ENCODE data around the gene EMC10.

Gene EMC10

DNA sequence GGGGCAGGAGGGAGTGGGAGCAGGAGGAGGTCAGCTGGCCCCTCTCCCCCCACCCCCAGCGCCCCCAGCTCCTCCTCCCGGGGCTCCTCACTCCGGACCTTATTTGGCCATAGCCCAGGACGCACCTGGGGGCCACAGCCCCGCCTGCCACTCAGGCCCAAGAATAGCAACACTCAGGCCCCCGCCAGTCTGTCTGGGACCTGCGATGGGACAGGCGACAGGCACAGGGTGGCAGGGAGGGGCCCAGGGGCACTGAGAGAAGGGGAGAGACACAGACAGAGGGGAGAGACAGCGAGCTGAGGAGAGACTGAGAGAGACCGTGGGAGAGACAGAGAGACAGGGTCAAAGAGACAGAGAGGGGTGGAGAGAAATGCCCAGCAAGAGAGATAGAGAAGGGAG, 24.4 kb downstream of the EMC10 start:
- no peak overlapping the region for H3K4me3 ChIP-seq
- H3K9me3 ChIP-seq: no peaks in the 10 kb centered on the region
- H3K27ac ChIP-seq: peak overlapping the region; percentile 60; the same call in 1 of the 2 replicates
- peak overlapping the region; percentile 91 for H3K4me2 ChIP-seq
- peak overlapping the region; percentile 53; the same call in 1 of the 2 replicates for H3K9ac ChIP-seq
- H3K4me1 ChIP-seq: peaks cover 29% of the 10 kb centered on the region
- H3K36me3 ChIP-seq: no peaks in the 10 kb centered on the region
- no peaks in the 10 kb centered on the region for H4K20me1 ChIP-seq
- no peaks in the 10 kb centered on the region for H3K27me3 ChIP-seq
- no peak for TF ChIP-seq Cebpa-rat (IDR thresholded peaks at IDR 0.05)

DNA sequence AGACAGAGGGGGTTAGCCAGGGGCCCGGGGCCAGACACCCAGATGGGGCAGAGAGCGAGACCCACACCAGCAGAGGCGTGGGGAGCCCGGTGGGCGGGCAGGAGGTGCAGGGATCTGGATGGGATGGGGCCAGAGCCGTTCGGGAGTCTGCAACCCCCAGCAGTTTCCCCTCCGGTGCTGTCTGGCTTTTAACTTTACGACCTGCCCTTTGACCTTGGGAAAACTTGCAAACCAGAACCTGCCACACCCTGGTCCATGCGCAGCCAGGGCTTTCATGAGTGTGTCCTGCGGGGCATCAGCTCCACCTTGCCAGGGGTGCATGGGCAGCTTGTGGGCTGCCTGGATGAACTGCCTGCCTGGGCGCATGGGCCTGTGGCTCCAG, 24.9 kb downstream of the EMC10 start:
- no peaks in the 10 kb centered on the region for H4K20me1 ChIP-seq
- peak overlapping the region; percentile 91 for H3K4me2 ChIP-seq
- peaks cover 29% of the 10 kb centered on the region for H3K4me1 ChIP-seq
- no peak overlapping the region for H3K4me3 ChIP-seq
- H3K9me3 ChIP-seq: no peaks in the 10 kb centered on the region
- peak overlapping the region; percentile 60; the same call in 1 of the 2 replicates for H3K27ac ChIP-seq
- TF ChIP-seq Cebpa-rat (IDR thresholded peaks at IDR 0.05): no peak
- H3K36me3 ChIP-seq: no peaks in the 10 kb centered on the region
- H3K27me3 ChIP-seq: no peaks in the 10 kb centered on the region
- H3K9ac ChIP-seq: peak overlapping the region; percentile 53; the same call in 1 of the 2 replicates

DNA sequence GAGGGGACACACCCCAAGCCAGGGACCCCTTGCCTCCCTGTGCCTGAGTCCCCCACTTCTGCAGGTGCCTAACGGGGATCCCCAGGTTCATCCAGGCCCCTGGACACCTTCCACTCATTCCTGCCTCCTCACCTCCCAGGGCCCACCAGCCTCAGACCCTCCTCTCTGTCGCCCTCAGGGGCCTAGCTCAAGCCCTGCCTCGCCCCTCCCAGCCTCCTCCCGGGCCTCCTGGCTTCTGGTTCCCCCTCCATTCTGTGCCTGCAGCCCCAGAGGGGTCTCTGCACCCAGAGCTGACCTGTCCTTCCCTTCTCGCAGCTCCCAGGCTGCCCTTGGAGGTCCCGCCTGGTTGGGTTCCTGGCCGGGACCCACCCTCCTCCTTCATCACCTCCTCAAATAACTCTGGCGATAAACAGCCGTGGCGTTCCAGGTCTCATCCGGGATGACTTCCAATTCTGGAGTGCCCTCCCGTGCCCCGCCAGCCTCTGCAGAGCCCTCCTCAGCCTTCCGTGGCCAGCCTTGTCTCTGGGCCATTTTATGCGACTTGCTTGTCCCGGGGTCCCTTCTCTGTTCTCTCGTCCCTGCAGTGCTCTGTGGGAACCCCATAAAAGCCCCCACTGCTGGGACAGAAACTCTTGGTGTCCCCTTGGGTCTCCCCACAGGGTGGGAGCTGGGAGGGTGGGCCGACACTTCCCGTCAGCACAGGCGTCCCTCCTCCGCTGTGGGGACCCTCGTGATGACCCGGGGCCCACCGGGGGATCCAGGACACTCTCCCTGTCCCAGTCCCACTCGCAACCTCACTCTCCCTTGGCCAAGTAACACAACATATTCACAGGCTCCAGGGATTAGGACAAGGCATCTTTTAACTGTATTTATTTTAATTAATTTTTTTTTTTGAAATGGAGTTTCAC, 25.5 kb downstream of the EMC10 start:
- Histone ChIP-seq H3K9me3 (no peaks in the 10 kb centered on the region), H3K4me3 (no peak overlapping the region), H3K9ac (peak overlapping the region; percentile 53; the same call in 1 of the 2 replicates), H3K4me2 (peak overlapping the region; percentile 91), H3K27ac (peak overlapping the region; percentile 60; the same call in 1 of the 2 replicates), H3K36me3 (no peaks in the 10 kb centered on the region), H3K27me3 (no peaks in the 10 kb centered on the region), H3K4me1 (peaks cover 29% of the 10 kb centered on the region), H4K20me1 (no peaks in the 10 kb centered on the region)
- no peak for TF ChIP-seq Cebpa-rat (IDR thresholded peaks at IDR 0.05)

DNA sequence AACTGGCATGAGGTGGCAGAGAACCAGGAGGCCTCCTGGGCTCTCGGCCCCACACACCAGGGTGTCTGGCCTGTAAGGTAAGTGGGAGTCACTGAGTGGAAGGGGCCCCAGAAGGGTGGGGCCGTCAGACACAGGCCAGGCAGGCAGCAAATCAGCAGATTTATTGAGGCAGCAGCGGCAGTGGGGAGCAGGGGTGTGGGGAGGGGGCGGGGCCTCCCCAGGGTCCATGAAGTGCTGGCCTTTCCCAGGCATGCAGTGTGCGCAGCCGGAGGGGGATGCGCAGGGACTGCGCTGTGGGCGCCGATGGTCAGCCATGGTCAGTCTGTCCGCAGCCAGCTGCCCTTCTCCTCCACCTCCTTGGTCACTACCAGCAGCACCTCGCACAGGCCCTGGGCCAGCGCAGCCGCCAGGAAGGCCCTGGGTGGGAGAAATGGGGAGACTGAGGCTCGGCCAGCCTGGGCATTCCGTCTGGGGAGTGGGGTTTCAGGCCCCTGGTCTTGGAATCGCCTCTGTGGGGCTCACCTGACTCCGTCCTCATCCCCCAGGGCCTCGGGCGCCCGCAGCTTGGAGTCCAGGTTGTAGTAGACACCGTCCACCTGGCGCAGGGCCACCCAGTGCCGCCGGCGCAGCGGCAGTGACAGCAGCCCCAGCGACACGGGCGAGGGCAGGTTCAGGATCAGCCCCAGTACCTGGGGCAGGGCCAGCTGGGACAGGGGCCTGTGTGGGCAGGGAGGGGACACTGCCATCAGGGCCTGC, 29.7 kb downstream of the EMC10 start:
- H4K20me1 ChIP-seq: no peaks in the 10 kb centered on the region

DNA sequence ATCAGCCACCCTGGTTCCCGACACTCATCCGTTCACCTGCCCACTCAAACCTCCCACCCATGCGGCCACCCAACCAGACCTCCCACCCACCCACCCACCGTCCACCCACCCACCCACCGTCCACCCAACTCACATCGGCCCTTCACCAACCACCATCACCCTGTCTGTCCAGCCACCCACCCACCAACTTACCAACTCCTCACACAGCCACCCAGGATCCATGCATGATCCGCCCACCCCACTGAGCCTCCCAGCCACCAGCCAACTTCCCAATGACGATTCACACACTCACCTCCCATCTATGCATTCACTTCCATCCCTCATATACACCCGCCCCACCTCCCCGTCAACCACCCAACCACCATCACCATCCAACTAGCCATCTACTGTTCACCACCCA, 30.4 kb downstream of the EMC10 start:
- Histone ChIP-seq H3K27ac (no peak overlapping the region), H3K36me3 (no peaks in the 10 kb centered on the region), H4K20me1 (no peaks in the 10 kb centered on the region), H3K4me3 (no peak overlapping the region), H3K9ac (no peak overlapping the region), H3K27me3 (no peaks in the 10 kb centered on the region), H3K4me2 (no peak overlapping the region), H3K9me3 (no peaks in the 10 kb centered on the region), H3K4me1 (peaks cover 41% of the 10 kb centered on the region)
- no peak for TF ChIP-seq Cebpa-rat (IDR thresholded peaks at IDR 0.05)

More for the DNA sequence above, 29.7 kb downstream of the EMC10 start:
- Histone ChIP-seq H3K36me3 (no peaks in the 10 kb centered on the region), H3K27ac (no peak overlapping the region), H3K9ac (no peak overlapping the region), H3K4me2 (no peak overlapping the region), H3K9me3 (no peaks in the 10 kb centered on the region), H3K4me1 (peaks cover 46% of the 10 kb centered on the region), H3K4me3 (no peak overlapping the region), H3K27me3 (no peaks in the 10 kb centered on the region)
- no peak for TF ChIP-seq Cebpa-rat (IDR thresholded peaks at IDR 0.05)

DNA sequence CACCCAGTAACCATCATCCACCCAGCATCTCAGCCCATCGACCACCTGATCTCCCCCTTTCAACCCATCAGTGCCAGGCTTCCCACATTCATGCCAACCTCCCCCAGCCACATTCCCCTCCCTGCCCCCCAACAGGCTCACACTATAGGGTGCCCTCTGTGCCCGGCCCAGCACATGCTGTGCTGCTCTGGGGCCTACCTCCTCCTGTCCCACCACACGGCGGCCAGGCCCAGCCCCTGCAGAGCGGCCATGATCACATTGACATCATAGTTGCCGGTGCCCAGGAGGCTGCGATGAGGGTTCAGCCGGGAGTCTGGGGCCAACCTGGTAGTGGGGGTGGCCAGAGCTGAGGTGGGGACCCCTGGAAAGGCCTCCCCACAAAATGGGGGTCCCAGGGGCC, 31.1 kb downstream of the EMC10 start:
- H3K27me3 ChIP-seq: no peaks in the 10 kb centered on the region
- peak overlapping the region; percentile 88; the same call in 1 of the 2 replicates for H3K4me2 ChIP-seq
- TF ChIP-seq Cebpa-rat (IDR thresholded peaks at IDR 0.05): no peak
- H3K36me3 ChIP-seq: no peaks in the 10 kb centered on the region
- peak overlapping the region; percentile 75 for H3K27ac ChIP-seq
- H3K4me1 ChIP-seq: peaks cover 45% of the 10 kb centered on the region
- H3K9me3 ChIP-seq: no peaks in the 10 kb centered on the region
- no peaks in the 10 kb centered on the region for H4K20me1 ChIP-seq
- H3K9ac ChIP-seq: no peak overlapping the region
- H3K4me3 ChIP-seq: no peak overlapping the region

DNA sequence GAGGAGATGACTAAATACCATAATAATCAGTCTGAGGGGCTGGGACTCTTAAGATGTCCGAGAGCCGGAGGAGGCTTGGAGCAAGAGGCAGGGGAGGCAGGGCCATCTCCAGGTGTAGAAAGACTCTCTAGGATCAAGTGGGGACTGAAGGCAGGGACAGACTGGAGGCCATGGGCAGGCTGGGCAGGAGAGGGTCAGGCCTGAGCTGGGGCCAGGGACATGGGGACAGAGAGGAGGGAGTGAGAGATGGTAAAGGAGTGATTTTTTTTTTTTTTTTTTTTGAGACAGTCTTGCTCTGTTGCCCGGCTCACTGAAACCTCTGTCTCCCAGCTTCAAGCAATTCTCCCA, 32.5 kb downstream of the EMC10 start:
- Histone ChIP-seq H3K4me3 (no peak overlapping the region), H3K4me1 (peaks cover 60% of the 10 kb centered on the region), H4K20me1 (no peaks in the 10 kb centered on the region), H3K27ac (peak overlapping the region; percentile 75), H3K27me3 (no peaks in the 10 kb centered on the region), H3K9me3 (no peaks in the 10 kb centered on the region), H3K9ac (peak overlapping the region; percentile 64; the same call in 1 of the 2 replicates), H3K4me2 (peak overlapping the region; percentile 88), H3K36me3 (no peaks in the 10 kb centered on the region)
- TF ChIP-seq Cebpa-rat (IDR thresholded peaks at IDR 0.05): no peak

DNA sequence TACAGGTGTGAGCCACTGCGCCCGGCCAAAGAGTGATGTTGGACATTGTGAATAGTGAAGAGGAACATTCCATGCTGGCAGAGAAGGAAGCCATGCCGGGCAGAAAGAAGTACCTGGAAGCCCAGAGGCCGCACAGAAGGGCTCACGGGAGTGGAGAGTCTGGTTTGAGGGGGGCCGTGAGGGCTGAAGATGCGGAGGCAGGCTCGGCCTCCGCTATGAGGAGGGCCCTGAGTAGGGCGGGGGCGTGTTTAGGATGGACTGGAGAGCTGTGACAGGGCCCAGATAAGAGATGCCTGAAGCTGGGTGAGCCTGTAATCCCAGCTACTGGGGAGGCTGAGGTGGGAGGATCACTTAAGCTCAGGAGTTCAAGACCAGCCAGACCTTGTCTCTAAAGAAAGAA, 33.1 kb downstream of the EMC10 start:
- Histone ChIP-seq H3K27ac (peak overlapping the region; percentile 75), H3K9me3 (no peaks in the 10 kb centered on the region), H3K9ac (peak overlapping the region; percentile 64; the same call in 1 of the 2 replicates), H3K4me3 (no peak overlapping the region), H4K20me1 (no peaks in the 10 kb centered on the region), H3K36me3 (no peaks in the 10 kb centered on the region), H3K4me1 (peaks cover 65% of the 10 kb centered on the region), H3K27me3 (no peaks in the 10 kb centered on the region), H3K4me2 (peak overlapping the region; percentile 88)
- TF ChIP-seq Cebpa-rat (IDR thresholded peaks at IDR 0.05): no peak

DNA sequence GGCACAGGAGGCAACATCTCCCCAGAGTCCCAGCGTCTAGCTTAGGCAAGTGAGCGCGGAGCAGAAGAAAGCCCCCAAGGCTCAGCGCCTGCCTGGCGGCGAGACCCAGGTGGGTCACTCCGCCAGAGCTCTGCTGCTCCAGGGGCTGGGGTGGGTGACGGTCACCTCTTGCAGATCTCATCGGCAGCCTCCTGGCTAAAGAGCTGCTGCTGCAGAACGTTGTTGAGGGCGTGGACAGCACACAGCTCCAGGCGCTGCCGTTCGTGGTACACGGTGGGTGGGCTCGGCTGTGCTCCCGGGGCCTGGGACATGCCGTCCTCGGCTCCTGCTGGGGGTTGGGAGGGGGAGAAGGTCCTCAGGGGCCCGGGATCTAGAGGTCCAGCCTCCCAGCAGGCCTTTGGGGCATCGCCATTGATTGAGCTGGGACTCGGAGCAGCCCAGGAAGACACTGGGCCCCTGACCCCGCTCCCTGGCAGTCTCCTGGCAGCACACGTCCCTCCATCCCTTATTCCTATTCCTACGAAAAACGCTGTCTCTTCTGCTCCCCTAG, 33.9 kb downstream of the EMC10 start:
- Histone ChIP-seq H3K4me3 (peak overlapping the region; percentile 69), H3K4me1 (peaks cover 74% of the 10 kb centered on the region), H3K36me3 (no peaks in the 10 kb centered on the region), H4K20me1 (no peaks in the 10 kb centered on the region), H3K27ac (peak overlapping the region; percentile 89), H3K9ac (peak overlapping the region; percentile 80; the same call in 1 of the 2 replicates), H3K4me2 (peak overlapping the region; percentile 88), H3K27me3 (no peaks in the 10 kb centered on the region), H3K9me3 (no peaks in the 10 kb centered on the region)
- no peak for TF ChIP-seq Cebpa-rat (IDR thresholded peaks at IDR 0.05)
